Loucy (cell line): ENCODE measurements around the gene SGMS1.

Experiments used
- CTCF ChIP-seq: fragments of 200-600 bp; sonication (generic); conservative IDR thresholded peaks from 2 replicates; pipeline ENCODE4 v1.5.1; 2014; ENCODE audit warnings: mild to moderate bottlenecking, antibody characterized with exemption, low read length
- EZH2phosphoT487 ChIP-seq: fragments of 200-600 bp; IDR thresholded peaks from 2 replicates; pipeline ENCODE4 v1.6.1; 2018; ENCODE audit warnings: antibody characterized with exemption, mild to moderate bottlenecking, moderate library complexity, borderline replicate concordance

GRCh38 chr10:50477287-50478203 is 146.2 kb downstream of the SGMS1 start:
- TF ChIP-seq CTCF, result no peak
- TF ChIP-seq EZH2phosphoT487, result no peak
